ENCODE results near the gene ASB2. TPM values are rescaled to one million over a fixed set of nuclear protein-coding genes. Genes with fewer than 3 reads are reported as not detected.

ASB2 gene
- total and polyA plus RNA-seq, 2 of the 13 experiments (the other 11 are each of a cell fraction or from before 2014, with no cell fraction given): 0.82 to 4.1 TPM

- TF ChIP-seq PATZ1 (CRISPR knock-in tag; IDR thresholded peaks at IDR 0.05): peak; percentile 77
- peak; percentile 47; the same call in 1 of the 2 replicates for TF ChIP-seq POLR2G (IDR thresholded peaks at IDR 0.05; ENCODE audit: low read depth, low read length)
- TF ChIP-seq IRF9 (CRISPR knock-in tag; IDR thresholded peaks at IDR 0.05; ENCODE audit: borderline replicate concordance): peak; percentile 83; the same call in 1 of the 2 replicates
- 0 out of 2 replicates have a peak, but pooled peaks have one; percentile 38 for TF ChIP-seq ZBTB38 (CRISPR knock-in tag; IDR thresholded peaks at IDR 0.05)
- peak; percentile 26; the same call in 1 of the 2 replicates for TF ChIP-seq HOXA5 (CRISPR knock-in tag; IDR thresholded peaks at IDR 0.05)
- TF ChIP-seq HMG20A (CRISPR knock-in tag; IDR thresholded peaks at IDR 0.05; ENCODE audit: borderline replicate concordance): peak; percentile 47; the same call in 1 of the 2 replicates
- TF ChIP-seq TEAD3 (CRISPR knock-in tag; optimal IDR thresholded peaks at IDR 0.05; ENCODE audit: borderline replicate concordance): peak; percentile 60
- TF ChIP-seq ZFP36L1 (CRISPR knock-in tag; IDR thresholded peaks at IDR 0.05): no peak
- 0 out of 2 replicates have a peak, but pooled peaks have one; percentile 57 for TF ChIP-seq HMG20B (CRISPR knock-in tag; conservative IDR thresholded peaks at IDR 0.05)
- peak; percentile 55; the same call in 1 of the 2 replicates for TF ChIP-seq TCF7 (IDR thresholded peaks at IDR 0.05; ENCODE audit: low read depth)
- TF ChIP-seq ZBTB7A (CRISPR knock-in tag; IDR thresholded peaks at IDR 0.05): 0 out of 2 replicates have a peak, but pooled peaks have one; percentile 16
- TF ChIP-seq SATB2 (CRISPR knock-in tag; IDR thresholded peaks at IDR 0.05): peak; percentile 63; the same call in 1 of the 2 replicates
- TF ChIP-seq ZNF644 (CRISPR knock-in tag; IDR thresholded peaks at IDR 0.05; ENCODE audit: low read depth): peak; percentile 45; the same call in 1 of the 2 replicates
- TF ChIP-seq ZFP37 (CRISPR knock-in tag; IDR thresholded peaks at IDR 0.05; ENCODE audit: borderline replicate concordance): peak; percentile 64; the same call in 1 of the 2 replicates
- TF ChIP-seq SOX13 (IDR thresholded peaks at IDR 0.05): no peak; the same call in 1 of the 2 replicates
- TF ChIP-seq SOX13 (CRISPR knock-in tag; conservative IDR thresholded peaks at IDR 0.05 in 1 of 2, IDR thresholded peaks at IDR 0.05 in 1 of 2): peak in 1 of 2 experiments; percentile 68; a peak in 2 of 4 replicates
- TF ChIP-seq ZBTB43 (CRISPR knock-in tag; conservative IDR thresholded peaks at IDR 0.05): peak; percentile 79
- no peak for TF ChIP-seq AHR (CRISPR knock-in tag; IDR thresholded peaks at IDR 0.05)
- no peak for TF ChIP-seq DZIP1 (CRISPR knock-in tag; IDR thresholded peaks at IDR 0.05)
- TF ChIP-seq DNMT3B (CRISPR knock-in tag; conservative IDR thresholded peaks at IDR 0.05): no peak
- no peak for TF ChIP-seq ZNF639 (CRISPR knock-in tag; conservative IDR thresholded peaks at IDR 0.05)
- TF ChIP-seq ZKSCAN8 (CRISPR knock-in tag; IDR thresholded peaks at IDR 0.05; ENCODE audit: borderline replicate concordance): peak; percentile 50; the same call in 1 of the 2 replicates
Measured at GRCh38 chr14:93905623-93906022, 70.7 kb downstream of the ASB2 start (continued).
